Stimulated activated CD8-positive, alpha-beta memory T cell treated with anti-CD3 and anti-CD28 coated beads, Interleukin-4, amount 100 ng/mL, for 1 hour (primary cell): ENCODE data around the gene ZBTB5.
A peak's percentile ranks its signal among the peaks of the same experiment; 100 is the strongest.
"Not testable (repeated sequence)": the region's sequence is repeated elsewhere in the genome, so short reads cannot be mapped to it uniquely, and the experiment has no call there.

Experiments used
- DNase-seq, 2 donors: peaks; one replicate each; pipeline ENCODE4 v3.0.0-alpha.2; 2020; ENCODE audit warnings: low read depth in 2 of 2, low spot score in 1 of 2

ZBTB5 gene, protein sequence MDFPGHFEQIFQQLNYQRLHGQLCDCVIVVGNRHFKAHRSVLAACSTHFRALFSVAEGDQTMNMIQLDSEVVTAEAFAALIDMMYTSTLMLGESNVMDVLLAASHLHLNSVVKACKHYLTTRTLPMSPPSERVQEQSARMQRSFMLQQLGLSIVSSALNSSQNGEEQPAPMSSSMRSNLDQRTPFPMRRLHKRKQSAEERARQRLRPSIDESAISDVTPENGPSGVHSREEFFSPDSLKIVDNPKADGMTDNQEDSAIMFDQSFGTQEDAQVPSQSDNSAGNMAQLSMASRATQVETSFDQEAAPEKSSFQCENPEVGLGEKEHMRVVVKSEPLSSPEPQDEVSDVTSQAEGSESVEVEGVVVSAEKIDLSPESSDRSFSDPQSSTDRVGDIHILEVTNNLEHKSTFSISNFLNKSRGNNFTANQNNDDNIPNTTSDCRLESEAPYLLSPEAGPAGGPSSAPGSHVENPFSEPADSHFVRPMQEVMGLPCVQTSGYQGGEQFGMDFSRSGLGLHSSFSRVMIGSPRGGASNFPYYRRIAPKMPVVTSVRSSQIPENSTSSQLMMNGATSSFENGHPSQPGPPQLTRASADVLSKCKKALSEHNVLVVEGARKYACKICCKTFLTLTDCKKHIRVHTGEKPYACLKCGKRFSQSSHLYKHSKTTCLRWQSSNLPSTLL

GRCh38 chr9:37465249-37466036, at the start of gene ZBTB5:
Gene ZBTB5, minus strand, starts transcription at chr9:37465450. Its CDS starts 22,899 bp downstream, at chr9:37442551.
- DNase-seq = peak; percentile 97 to 98

- DNase-seq = no peak
These were observed 49.7 kb upstream of the ZBTB5 start for GRCh38 chr9:37514999-37515398.

DNA sequence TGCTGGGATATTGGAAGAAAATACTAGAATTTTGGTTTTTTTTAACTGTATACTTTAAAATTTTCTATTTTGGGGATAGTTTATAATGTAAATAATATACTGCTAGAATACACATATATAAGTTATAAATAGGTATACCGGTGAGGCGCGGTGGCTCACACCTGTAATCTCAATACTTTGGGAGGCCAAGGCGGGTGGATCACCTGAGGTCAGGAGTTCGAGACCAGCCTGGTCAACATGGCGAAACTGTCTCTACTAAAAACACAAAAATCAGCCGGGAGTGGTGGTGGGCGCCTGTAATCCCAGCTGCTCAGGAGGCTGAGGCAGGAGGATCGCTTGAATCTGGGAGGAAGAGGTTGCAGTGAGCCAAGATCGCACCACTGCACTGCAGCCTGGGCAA, 49.2 kb upstream of the ZBTB5 start:
- DNase-seq = not testable (repeated sequence)

DNA sequence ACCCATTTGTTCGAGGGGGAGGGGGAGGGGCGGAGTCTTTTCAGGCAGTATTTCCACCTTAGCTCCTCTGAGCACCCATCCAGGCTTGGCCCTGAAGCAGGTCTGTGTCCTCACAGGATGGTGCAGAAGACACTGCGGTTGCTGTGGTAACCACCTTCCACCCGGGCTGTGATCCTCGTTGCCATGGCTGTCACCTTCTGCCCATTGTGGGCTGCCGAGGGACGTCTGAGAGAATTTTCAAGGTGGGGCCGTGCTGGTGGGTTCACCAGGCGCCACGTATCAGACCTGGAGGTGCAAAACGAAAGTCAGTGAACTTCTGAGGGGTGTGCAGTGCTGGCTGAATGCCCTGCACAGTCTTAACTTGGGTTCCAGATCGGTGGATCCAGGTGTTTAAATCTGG, 47.2 kb upstream of the ZBTB5 start:
- DNase-seq = peak; percentile 8 to 11

DNA sequence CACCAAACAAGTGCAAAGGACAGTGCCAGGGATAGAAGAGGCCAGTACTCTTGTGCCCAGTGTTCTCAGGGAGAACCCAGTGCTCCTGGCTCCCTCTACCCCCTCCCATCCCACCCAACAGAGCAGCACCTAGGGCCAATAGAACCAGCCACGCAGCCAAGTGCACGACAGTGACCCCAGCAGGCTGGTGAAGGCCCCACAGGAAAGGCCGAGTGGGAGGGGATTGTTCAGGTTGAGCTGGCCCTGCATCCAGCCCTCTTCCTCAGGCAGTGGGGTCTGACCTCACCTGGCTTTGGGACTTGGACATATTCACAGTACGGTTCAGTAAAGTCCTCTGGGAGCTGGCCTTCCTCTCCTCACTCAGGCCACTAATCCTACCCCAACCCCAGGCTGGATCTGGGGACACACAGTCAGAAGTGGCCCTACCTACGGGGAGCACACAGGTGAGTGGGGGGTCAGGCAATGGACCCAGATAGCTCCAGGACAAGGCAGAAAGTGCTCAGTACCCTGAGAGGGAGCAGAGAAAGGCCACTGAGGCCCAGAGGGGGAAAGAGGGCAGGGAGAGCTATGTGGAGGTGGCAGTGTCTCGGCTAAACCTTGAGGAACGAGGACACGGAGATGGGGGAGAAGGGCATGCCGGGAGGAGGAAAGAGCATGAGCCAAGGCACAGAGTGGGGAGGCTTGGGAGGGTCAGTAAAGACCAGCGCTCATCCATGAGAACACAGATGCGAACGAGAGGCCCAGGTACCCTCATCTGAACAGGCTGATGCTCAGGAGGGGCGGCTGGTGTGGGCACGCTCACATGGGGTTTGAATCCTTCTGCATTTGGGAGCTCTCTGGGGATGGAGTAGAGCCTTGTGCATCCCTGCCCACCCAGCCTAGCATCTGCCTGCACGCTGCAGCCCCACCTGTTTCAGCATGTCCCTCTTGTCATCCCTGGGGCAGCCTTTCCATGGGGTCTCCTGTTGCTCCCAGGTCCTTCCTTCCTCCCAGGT, 46.1 kb upstream of the ZBTB5 start:
- DNase-seq = no peak

GRCh38 chr9:37510053-37510452, 44.8 kb upstream of the ZBTB5 start:
- DNase-seq = not testable (repeated sequence)

DNA sequence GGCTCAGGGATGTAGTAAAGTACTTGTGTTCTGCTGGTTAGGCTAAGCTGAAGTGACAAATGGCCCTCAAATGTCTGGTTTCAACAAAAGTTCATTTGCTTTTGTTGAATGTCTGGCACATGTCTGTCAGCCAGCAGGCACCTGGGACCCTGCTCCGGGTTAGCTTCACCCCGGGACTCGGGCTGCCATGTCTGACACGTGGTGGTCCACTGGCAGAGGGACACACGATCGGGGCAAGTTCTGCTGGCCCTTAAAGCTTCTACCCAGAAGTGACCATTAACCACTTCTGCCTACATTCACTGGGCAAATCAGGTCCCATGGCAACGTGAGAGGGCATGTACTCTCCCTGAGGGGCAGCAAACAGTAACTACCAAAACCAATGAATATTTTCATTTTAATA, 44.3 kb upstream of the ZBTB5 start:
- no peak for DNase-seq

DNA sequence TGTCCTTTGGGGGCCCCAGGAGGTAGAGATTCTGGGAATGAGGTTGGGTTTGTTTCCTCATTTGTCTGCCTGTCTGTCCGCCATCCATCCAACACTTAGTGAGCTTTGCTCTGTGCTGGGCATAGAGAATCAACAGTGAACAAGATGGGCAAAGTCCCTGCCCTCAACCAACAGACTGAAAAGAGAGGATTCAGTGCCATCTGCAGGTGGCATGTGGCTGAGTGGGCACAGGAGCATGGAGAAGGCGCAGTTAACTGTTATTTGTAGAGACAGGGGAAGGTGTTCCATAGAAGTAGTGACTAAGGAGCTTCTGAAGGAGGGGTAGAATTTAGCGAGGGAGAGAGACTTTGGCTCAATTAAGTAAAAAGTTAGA, 43.6 kb upstream of the ZBTB5 start:
- no peak for DNase-seq

DNA sequence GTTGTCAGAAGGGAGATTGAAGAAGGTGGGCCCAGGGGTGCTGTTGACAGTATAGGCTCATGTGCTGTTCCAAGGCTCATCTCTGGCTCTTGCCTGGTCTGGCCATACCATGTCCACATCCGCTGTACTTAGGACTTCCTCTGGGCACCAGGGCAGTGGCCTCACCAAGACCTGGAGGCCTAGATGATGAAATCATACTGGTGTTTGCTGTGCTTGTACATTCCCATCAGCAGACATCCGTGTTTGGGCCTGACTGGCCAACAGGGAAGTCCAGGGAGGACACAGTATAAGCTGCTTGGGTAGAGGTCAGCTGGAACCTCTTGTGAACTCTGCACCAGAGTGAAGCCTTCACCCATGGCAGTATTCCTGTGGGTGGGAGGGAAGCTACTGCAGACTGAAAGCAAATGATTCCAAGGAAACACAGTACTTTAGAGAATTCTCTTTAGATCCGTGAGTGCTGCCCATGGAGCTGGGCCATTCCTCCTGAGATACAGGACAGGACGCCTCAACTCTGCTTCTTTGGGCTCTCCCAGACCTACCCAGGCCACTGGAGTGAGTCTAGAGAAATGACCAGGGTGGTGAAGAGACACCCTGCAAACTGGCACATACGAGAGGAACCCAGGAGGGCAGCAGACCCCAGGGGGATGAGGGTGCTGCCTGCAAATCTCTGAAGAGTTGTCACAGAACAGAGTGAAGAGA, 43.0 kb upstream of the ZBTB5 start:
- DNase-seq = no peak

GRCh38 chr9:37507566-37508134, 42.4 kb upstream of the ZBTB5 start:
- no peak for DNase-seq

- no peak for DNase-seq
These were observed 39.4 kb upstream of the ZBTB5 start for GRCh38 chr9:37504605-37505004.

GRCh38 chr9:37503736-37504135, 38.5 kb upstream of the ZBTB5 start:
- peak in 1 of 2 donors; percentile 22 for DNase-seq

DNA sequence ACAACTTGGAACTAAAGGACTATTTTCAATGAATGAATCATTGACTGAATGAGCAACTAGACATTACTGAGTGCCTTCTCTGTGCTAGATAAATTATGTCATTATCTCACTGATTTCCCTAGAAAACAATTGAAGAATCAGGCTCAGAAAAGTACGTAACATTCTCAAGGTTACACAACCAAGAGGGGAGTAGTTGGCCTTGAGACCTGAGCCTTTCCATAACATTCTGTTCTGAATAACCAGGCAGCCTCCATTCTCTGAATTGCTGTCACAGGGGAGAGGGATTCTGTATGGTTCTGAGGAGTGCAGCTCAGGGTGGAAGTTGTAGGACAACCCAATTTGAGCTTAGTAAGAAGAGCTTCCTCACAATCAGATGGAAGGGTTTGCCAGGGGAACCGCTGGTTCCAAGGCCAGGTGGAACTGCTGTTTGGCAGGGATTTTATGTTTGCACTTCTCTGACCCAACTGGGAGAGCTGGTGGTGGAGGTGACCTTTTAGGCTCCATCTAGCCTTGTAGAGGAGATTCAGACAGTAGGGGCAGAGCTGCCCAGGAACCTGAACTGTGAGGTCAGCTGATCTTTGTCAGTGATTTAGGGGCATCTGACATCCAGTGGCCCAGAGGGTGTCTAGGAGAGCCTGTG, 36.8 kb upstream of the ZBTB5 start:
- DNase-seq = no peak

- no peak for DNase-seq
These were observed 34.0 kb upstream of the ZBTB5 start for GRCh38 chr9:37499297-37499696.

GRCh38 chr9:37498457-37498856, 33.2 kb upstream of the ZBTB5 start:
- no peak for DNase-seq

DNA sequence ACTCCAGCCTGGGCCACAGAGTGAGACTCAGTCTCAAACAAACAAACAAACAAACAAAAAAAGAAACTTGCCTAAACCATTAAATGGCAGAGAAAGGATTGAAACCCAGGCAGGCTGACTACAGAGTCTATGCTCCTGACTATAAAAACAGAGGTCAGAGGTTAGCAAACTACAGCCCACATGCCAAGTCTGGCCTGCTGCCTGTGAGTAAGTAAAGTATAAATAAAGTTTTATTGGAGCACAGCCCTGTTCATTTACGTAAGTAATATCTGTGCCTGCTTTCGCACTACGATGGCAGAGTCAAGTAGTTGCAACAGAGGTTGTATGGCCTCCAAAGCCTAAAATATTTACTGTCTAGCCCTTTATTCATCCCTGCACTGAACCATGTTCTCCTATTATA, 32.1 kb upstream of the ZBTB5 start:
- no peak for DNase-seq

GRCh38 chr9:37496020-37496419, 30.8 kb upstream of the ZBTB5 start:
- no peak for DNase-seq

- DNase-seq = no peak
These were observed 30.3 kb upstream of the ZBTB5 start for GRCh38 chr9:37495571-37495970.

- DNase-seq = no peak
These were observed 26.7 kb upstream of the ZBTB5 start for GRCh38 chr9:37491939-37492338.
